ENCODE measurements around the gene UNC45B. TPM values are rescaled to one million over a fixed set of nuclear protein-coding genes. Genes with fewer than 3 reads are reported as not detected.

Gene UNC45B, protein sequence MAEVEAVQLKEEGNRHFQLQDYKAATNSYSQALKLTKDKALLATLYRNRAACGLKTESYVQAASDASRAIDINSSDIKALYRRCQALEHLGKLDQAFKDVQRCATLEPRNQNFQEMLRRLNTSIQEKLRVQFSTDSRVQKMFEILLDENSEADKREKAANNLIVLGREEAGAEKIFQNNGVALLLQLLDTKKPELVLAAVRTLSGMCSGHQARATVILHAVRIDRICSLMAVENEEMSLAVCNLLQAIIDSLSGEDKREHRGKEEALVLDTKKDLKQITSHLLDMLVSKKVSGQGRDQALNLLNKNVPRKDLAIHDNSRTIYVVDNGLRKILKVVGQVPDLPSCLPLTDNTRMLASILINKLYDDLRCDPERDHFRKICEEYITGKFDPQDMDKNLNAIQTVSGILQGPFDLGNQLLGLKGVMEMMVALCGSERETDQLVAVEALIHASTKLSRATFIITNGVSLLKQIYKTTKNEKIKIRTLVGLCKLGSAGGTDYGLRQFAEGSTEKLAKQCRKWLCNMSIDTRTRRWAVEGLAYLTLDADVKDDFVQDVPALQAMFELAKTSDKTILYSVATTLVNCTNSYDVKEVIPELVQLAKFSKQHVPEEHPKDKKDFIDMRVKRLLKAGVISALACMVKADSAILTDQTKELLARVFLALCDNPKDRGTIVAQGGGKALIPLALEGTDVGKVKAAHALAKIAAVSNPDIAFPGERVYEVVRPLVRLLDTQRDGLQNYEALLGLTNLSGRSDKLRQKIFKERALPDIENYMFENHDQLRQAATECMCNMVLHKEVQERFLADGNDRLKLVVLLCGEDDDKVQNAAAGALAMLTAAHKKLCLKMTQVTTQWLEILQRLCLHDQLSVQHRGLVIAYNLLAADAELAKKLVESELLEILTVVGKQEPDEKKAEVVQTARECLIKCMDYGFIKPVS
- under 1 TPM in 1 of 3 donors, not detected in 2; 0.05 TPM for total RNA-seq
- long read RNA-seq, donor 1: 0 reads
- long read RNA-seq, donor 2: 0 reads

DNA sequence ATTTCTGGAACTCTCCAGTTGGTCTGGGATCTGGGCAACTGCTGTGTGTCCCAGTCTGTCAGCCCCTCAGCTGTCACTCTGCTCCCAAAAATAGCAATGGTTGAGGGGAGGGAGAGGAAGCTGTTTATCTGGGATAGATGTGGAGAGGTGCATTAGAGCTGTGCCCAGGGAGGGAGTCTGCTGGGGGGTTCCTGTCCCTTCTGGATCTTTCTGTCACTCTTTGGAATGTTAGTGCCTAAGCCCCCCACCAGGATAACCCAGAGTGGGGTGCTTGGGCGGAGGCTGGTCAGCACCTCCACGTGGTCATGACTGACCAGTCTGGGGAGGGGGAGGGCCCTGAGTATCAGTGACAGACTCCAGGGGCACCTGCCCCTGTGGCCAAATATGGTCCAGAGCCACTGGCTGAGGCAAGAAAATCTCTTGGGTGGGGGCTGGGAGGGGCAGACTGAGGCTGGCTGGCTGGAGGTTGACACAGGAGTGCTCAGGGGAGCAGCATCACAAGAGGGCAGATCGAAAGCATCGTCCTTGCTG, at the start of gene UNC45B:
UNC45B (plus strand) TSS at position 443 of the 531 bp plus-strand sequence. CDS start 447 bp downstream, outside the sequence.
- Histone ChIP-seq H3K4me3 (no peak within 1 kb of the TSS), H3K4me1 (ENCODE audit: low read depth) (no peaks in the 10 kb centered on the region), H3K36me3 (ENCODE audit: low read depth) (no peaks in the 10 kb centered on the region), H3K9me3 (no peaks in the 10 kb centered on the region)
- DNase-seq: no peak
- no peak for ATAC-seq
- intact Hi-C loops (cut with DNase I, micrococcal nuclease): no loop called here
- TF ChIP-seq, protein P1, sequence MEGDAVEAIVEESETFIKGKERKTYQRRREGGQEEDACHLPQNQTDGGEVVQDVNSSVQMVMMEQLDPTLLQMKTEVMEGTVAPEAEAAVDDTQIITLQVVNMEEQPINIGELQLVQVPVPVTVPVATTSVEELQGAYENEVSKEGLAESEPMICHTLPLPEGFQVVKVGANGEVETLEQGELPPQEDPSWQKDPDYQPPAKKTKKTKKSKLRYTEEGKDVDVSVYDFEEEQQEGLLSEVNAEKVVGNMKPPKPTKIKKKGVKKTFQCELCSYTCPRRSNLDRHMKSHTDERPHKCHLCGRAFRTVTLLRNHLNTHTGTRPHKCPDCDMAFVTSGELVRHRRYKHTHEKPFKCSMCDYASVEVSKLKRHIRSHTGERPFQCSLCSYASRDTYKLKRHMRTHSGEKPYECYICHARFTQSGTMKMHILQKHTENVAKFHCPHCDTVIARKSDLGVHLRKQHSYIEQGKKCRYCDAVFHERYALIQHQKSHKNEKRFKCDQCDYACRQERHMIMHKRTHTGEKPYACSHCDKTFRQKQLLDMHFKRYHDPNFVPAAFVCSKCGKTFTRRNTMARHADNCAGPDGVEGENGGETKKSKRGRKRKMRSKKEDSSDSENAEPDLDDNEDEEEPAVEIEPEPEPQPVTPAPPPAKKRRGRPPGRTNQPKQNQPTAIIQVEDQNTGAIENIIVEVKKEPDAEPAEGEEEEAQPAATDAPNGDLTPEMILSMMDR (IDR thresholded peaks at IDR 0.05): no peak

DNA sequence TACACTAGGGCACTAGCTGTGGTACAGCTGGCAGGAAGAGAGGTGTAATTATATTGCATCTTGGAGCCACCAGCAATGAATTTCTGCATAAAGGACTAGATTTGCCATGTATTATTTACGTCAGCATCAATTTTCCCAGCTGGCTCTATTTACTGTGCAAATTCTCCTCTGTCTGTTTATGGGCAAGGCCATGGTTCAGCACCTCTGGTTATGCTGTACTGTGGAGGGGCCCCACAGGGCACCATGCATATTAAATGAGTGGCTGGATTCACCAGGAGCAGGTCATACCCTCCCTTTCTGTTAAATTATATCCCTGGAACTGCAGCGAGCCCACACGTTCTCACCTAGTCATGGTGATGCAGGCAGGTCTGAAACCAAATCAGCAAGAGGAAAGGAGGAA, 47.7 kb upstream of the UNC45B start:
- TF ChIP-seq, protein P1 (IDR thresholded peaks at IDR 0.05): no peak
- Histone ChIP-seq H3K4me3 (no peak overlapping the region), H3K4me1 (ENCODE audit: low read depth) (no peaks in the 10 kb centered on the region), H3K36me3 (ENCODE audit: low read depth) (no peaks in the 10 kb centered on the region), H3K9me3 (no peaks in the 10 kb centered on the region)
- DNase-seq (no peak), ATAC-seq (no peak)
- intact Hi-C loops (cut with DNase I, micrococcal nuclease): loop anchor here in 1 of 2 donors (10.0 kb wide), 1 partner anchor 105 kb away; no protein-coding TSS in a partner anchor

DNA sequence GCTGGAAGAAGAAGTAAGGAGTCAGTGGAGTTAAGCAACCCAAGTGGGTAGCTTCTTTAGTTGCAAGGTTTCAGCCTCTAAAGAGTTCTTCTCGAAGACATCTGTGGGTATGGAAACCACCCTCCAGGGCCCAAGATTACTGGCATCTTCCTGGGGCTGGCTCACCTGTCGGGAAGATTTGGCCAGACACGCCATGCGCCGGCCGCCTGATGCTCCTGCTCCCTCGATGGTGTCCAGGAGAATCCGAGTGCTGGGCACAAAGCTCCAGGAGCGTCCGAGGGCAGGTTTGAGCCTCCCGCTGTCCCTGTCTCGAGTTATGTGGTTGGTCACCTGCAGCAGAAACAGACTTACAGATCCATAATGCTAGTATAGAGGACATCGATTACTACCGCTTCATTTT, 46.6 kb upstream of the UNC45B start:
- TF ChIP-seq, protein P1 (IDR thresholded peaks at IDR 0.05): no peak

DNA sequence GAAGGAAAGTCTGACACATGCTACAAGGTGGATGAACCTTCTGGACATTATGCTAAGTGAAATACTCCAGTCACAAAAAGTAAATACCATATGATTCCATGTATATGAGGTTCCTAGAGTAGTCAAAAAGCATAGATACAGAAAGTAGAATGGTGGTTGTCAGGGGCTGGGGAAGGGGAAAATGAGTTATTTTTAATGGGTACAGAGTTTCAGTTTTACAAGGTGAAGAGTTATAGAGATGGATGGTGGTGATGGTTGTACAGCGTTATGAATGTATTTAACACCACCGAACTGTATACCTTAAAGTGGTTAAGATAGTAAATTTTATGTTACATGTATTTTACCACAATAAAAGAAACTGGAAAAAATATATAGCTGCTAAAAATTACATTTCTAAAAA, 45.9 kb upstream of the UNC45B start:
- no peaks in the 10 kb centered on the region for H3K36me3 ChIP-seq (ENCODE audit: low read depth)
- no peak for ATAC-seq

More for the DNA sequence above, 46.6 kb upstream of the UNC45B start:
- intact Hi-C loops (cut with DNase I, micrococcal nuclease): no loop called here
- Histone ChIP-seq H3K9me3 (no peaks in the 10 kb centered on the region), H3K36me3 (ENCODE audit: low read depth) (no peaks in the 10 kb centered on the region), H3K4me3 (no peak overlapping the region), H3K4me1 (ENCODE audit: low read depth) (no peaks in the 10 kb centered on the region)
- ATAC-seq: no peak
- no peak for DNase-seq

DNA sequence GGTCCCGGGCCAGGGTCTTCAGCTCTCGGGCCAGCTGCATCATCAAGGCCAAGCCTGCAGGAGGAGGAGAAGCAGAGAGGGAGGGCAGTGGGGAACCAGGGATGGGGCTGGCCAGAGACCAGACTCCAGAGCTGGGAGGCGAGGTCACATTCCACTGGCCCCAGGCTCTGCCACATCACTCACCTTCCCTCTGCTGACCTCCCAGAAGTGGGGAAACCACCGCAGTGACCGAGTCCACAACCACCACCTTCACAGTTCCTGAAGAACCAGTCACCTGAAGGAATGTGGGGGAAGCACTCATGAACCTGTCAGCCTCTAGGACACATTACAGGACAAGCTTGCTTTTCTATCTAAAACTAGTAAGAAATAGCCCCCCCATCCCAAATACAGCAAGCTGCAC, 44.3 kb upstream of the UNC45B start:
- H3K9me3 ChIP-seq: no peaks in the 10 kb centered on the region
- no peak overlapping the region for H3K4me3 ChIP-seq
- TF ChIP-seq, protein P1 (IDR thresholded peaks at IDR 0.05): no peak
- intact Hi-C loops (cut with DNase I, micrococcal nuclease): no loop called here
- H3K4me1 ChIP-seq (ENCODE audit: low read depth): no peaks in the 10 kb centered on the region
- DNase-seq: no peak
- no peaks in the 10 kb centered on the region for H3K36me3 ChIP-seq (ENCODE audit: low read depth)
- ATAC-seq: no peak

More for the DNA sequence above, 45.9 kb upstream of the UNC45B start:
- TF ChIP-seq, protein P1 (IDR thresholded peaks at IDR 0.05): no peak
- Histone ChIP-seq H3K4me1 (ENCODE audit: low read depth) (no peaks in the 10 kb centered on the region), H3K4me3 (no peak overlapping the region), H3K9me3 (no peaks in the 10 kb centered on the region)
- no peak for DNase-seq
- intact Hi-C loops (cut with DNase I, micrococcal nuclease): no loop called here
